ENCODE results near the gene MYT1. TPM values are rescaled to one million over a fixed set of nuclear protein-coding genes. Genes with fewer than 3 reads are reported as not detected.
A peak's percentile ranks its signal among the peaks of the same experiment; 100 is the strongest.

MYT1 gene
- total RNA-seq, 4 donors from 2014 or later = 0.34 TPM; not detected in 3

- peak; percentile 41 to 49 for DNase-seq (ENCODE audit: low spot score in 2 of 2)
- WGBS = 93% methylated on average over 7 of the region's 10 CpGs
- Histone ChIP-seq H3K4me3 (no peak overlapping the region), H3K9me3 (no peaks in the 10 kb centered on the region), H3K27me3 (peaks cover 32% of the 10 kb centered on the region), H3K36me3 (no peaks in the 10 kb centered on the region), H3K27ac (no peak overlapping the region), H3K4me1 (no peaks in the 10 kb centered on the region)
- TF ChIP-seq POLR2AphosphoS5 (IDR thresholded peaks at IDR 0.05) = no peak
- TF ChIP-seq POLR2A (IDR thresholded peaks at IDR 0.05) = no peak
- no peak for TF ChIP-seq EP300 (IDR thresholded peaks at IDR 0.05)
- TF ChIP-seq, protein P1, sequence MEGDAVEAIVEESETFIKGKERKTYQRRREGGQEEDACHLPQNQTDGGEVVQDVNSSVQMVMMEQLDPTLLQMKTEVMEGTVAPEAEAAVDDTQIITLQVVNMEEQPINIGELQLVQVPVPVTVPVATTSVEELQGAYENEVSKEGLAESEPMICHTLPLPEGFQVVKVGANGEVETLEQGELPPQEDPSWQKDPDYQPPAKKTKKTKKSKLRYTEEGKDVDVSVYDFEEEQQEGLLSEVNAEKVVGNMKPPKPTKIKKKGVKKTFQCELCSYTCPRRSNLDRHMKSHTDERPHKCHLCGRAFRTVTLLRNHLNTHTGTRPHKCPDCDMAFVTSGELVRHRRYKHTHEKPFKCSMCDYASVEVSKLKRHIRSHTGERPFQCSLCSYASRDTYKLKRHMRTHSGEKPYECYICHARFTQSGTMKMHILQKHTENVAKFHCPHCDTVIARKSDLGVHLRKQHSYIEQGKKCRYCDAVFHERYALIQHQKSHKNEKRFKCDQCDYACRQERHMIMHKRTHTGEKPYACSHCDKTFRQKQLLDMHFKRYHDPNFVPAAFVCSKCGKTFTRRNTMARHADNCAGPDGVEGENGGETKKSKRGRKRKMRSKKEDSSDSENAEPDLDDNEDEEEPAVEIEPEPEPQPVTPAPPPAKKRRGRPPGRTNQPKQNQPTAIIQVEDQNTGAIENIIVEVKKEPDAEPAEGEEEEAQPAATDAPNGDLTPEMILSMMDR (IDR thresholded peaks at IDR 0.05) = no peak
Measured at GRCh38 chr20:64246616-64247306, 82.5 kb downstream of the MYT1 start.

- H3K27ac ChIP-seq = no peak overlapping the region
- no peaks in the 10 kb centered on the region for H3K4me1 ChIP-seq
- peaks cover 32% of the 10 kb centered on the region for H3K27me3 ChIP-seq
- WGBS = 92% methylated on average over 9 of the region's 9 CpGs
- no peaks in the 10 kb centered on the region for H3K36me3 ChIP-seq
- no peak overlapping the region for H3K4me3 ChIP-seq
- DNase-seq (ENCODE audit: low spot score in 2 of 2) = peak in 1 of 2 donors; percentile 56
- H3K9me3 ChIP-seq = no peaks in the 10 kb centered on the region
- no peak for TF ChIP-seq POLR2AphosphoS5 (IDR thresholded peaks at IDR 0.05)
Measured at GRCh38 chr20:64247307-64247618, 83.0 kb downstream of the MYT1 start.

- peak; percentile 45 to 58 for DNase-seq (ENCODE audit: low spot score in 2 of 2)
- TF ChIP-seq POLR2A (IDR thresholded peaks at IDR 0.05) = no peak
- TF ChIP-seq, protein P1 (IDR thresholded peaks at IDR 0.05) = no peak
- TF ChIP-seq POLR2AphosphoS5 (IDR thresholded peaks at IDR 0.05) = no peak
- no peak for TF ChIP-seq EP300 (IDR thresholded peaks at IDR 0.05)
- Histone ChIP-seq H3K4me1 (no peaks in the 10 kb centered on the region), H3K27me3 (peaks cover 29% of the 10 kb centered on the region), H3K9me3 (no peaks in the 10 kb centered on the region), H3K27ac (no peak overlapping the region), H3K4me3 (no peak overlapping the region), H3K36me3 (no peaks in the 10 kb centered on the region)
- WGBS = 65% methylated on average over 24 of the region's 33 CpGs
Measured at GRCh38 chr20:64247970-64248841, 84.0 kb downstream of the MYT1 start.

GRCh38 chr20:64250027-64250426 lies 85.8 kb downstream of the MYT1 start:
- WGBS = 84% methylated on average over 2 of the region's 2 CpGs
- H3K27me3 ChIP-seq = peaks cover 25% of the 10 kb centered on the region
- no peak overlapping the region for H3K4me3 ChIP-seq
- H3K27ac ChIP-seq = no peak overlapping the region
- no peaks in the 10 kb centered on the region for H3K9me3 ChIP-seq
- DNase-seq (ENCODE audit: low spot score in 2 of 2) = no peak
- H3K4me1 ChIP-seq = peaks cover 3% of the 10 kb centered on the region
- no peaks in the 10 kb centered on the region for H3K36me3 ChIP-seq
- TF ChIP-seq POLR2A (IDR thresholded peaks at IDR 0.05) (no peak), POLR2AphosphoS5 (IDR thresholded peaks at IDR 0.05) (no peak), EP300 (IDR thresholded peaks at IDR 0.05) (no peak)
- TF ChIP-seq, protein P1 (IDR thresholded peaks at IDR 0.05) = no peak

- peaks cover 3% of the 10 kb centered on the region for H3K27me3 ChIP-seq
- TF ChIP-seq, protein P1 (IDR thresholded peaks at IDR 0.05) = no peak
- TF ChIP-seq EP300 (IDR thresholded peaks at IDR 0.05) (no peak), POLR2A (IDR thresholded peaks at IDR 0.05) (no peak), POLR2AphosphoS5 (IDR thresholded peaks at IDR 0.05) (no peak)
- no peak overlapping the region for H3K27ac ChIP-seq
- no peak overlapping the region for H3K4me3 ChIP-seq
- H3K36me3 ChIP-seq = no peaks in the 10 kb centered on the region
- 94% methylated on average over 4 of the region's 4 CpGs for WGBS
- no peak for DNase-seq (ENCODE audit: low spot score in 2 of 2)
- no peaks in the 10 kb centered on the region for H3K9me3 ChIP-seq
- peaks cover 26% of the 10 kb centered on the region for H3K4me1 ChIP-seq
Measured at GRCh38 chr20:64253000-64253383, 88.7 kb downstream of the MYT1 start.
